GM12892 (cell line): ENCODE data around the gene NFIX.

Source experiments
- POLR2A ChIP-seq: IDR thresholded peaks from 2 replicates; pipeline ENCODE4 v1.6.1; 2011; ENCODE audit warnings: low read depth, low read length, control low read depth
- POLR2AphosphoS5 ChIP-seq: IDR thresholded peaks from 2 replicates; pipeline ENCODE4 v1.6.1; 2011; ENCODE audit warnings: low read depth, low read length, control low read depth

- TF ChIP-seq POLR2AphosphoS5 = no peak
- TF ChIP-seq POLR2A = no peak
These were observed 79.1 kb downstream of the NFIX start for GRCh38 chr19:13074378-13074777.
